GM19238 (cell line): ENCODE results near the gene ALDH1A3.

ENCODE experiments used
- DNase-seq: peaks from one replicate; pipeline ENCODE4 v3.0.0; 2011; ENCODE audit warnings: low spot score; ENCODE audit not compliant: insufficient read length

ALDH1A3 gene

GRCh38 chr15:100881573-100882336 lies 2.1 kb downstream of the ALDH1A3 start:
- DNase-seq: no peak

- DNase-seq: no peak
Measured at GRCh38 chr15:100885116-100885515, 5.5 kb downstream of the ALDH1A3 start.

GRCh38 chr15:100885811-100886210 lies 6.2 kb downstream of the ALDH1A3 start:
- no peak for DNase-seq

- DNase-seq: no peak
Measured at GRCh38 chr15:100887211-100887913, 7.7 kb downstream of the ALDH1A3 start.

- DNase-seq: no peak
Measured at GRCh38 chr15:100889385-100890050, 9.9 kb downstream of the ALDH1A3 start.

- no peak for DNase-seq
Measured at GRCh38 chr15:100890051-100890720, 10.6 kb downstream of the ALDH1A3 start.

GRCh38 chr15:100890850-100891249 lies 11.2 kb downstream of the ALDH1A3 start:
- DNase-seq: no peak

GRCh38 chr15:100891307-100892012 lies 11.8 kb downstream of the ALDH1A3 start:
- DNase-seq: no peak

- DNase-seq: no peak
Measured at GRCh38 chr15:100892013-100892355, 12.4 kb downstream of the ALDH1A3 start.

GRCh38 chr15:100893261-100893963 lies 13.8 kb downstream of the ALDH1A3 start:
- no peak for DNase-seq

- no peak for DNase-seq
Measured at GRCh38 chr15:100893964-100894295, 14.3 kb downstream of the ALDH1A3 start.

- no peak for DNase-seq
Measured at GRCh38 chr15:100895721-100896120, 16.1 kb downstream of the ALDH1A3 start.

- DNase-seq: no peak
Measured at GRCh38 chr15:100897221-100898151, 17.9 kb downstream of the ALDH1A3 start.

GRCh38 chr15:100898152-100898490 lies 18.5 kb downstream of the ALDH1A3 start:
- DNase-seq: no peak

- no peak for DNase-seq
Measured at GRCh38 chr15:100898661-100899462, 19.2 kb downstream of the ALDH1A3 start.

- no peak for DNase-seq
Measured at GRCh38 chr15:100899601-100900000, 20.0 kb downstream of the ALDH1A3 start.

- DNase-seq: no peak
Measured at GRCh38 chr15:100900136-100900794, 20.6 kb downstream of the ALDH1A3 start.

GRCh38 chr15:100900795-100901169 lies 21.2 kb downstream of the ALDH1A3 start:
- no peak for DNase-seq
